ENCODE results near the gene LRIG1.

LRIG1 gene

GRCh38 chr3:66353039-66353438 is 147.8 kb downstream of the LRIG1 start:
- TF ChIP-seq, protein P1, sequence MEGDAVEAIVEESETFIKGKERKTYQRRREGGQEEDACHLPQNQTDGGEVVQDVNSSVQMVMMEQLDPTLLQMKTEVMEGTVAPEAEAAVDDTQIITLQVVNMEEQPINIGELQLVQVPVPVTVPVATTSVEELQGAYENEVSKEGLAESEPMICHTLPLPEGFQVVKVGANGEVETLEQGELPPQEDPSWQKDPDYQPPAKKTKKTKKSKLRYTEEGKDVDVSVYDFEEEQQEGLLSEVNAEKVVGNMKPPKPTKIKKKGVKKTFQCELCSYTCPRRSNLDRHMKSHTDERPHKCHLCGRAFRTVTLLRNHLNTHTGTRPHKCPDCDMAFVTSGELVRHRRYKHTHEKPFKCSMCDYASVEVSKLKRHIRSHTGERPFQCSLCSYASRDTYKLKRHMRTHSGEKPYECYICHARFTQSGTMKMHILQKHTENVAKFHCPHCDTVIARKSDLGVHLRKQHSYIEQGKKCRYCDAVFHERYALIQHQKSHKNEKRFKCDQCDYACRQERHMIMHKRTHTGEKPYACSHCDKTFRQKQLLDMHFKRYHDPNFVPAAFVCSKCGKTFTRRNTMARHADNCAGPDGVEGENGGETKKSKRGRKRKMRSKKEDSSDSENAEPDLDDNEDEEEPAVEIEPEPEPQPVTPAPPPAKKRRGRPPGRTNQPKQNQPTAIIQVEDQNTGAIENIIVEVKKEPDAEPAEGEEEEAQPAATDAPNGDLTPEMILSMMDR (IDR thresholded peaks at IDR 0.05; ENCODE audit: control insufficient read depth, extremely low read depth, insufficient read depth), result no peak
- DNase-seq (ENCODE audit: low read depth), result no peak
- H3K4me3 ChIP-seq (ENCODE audit: low read depth, low read length), result no peak overlapping the region

DNA sequence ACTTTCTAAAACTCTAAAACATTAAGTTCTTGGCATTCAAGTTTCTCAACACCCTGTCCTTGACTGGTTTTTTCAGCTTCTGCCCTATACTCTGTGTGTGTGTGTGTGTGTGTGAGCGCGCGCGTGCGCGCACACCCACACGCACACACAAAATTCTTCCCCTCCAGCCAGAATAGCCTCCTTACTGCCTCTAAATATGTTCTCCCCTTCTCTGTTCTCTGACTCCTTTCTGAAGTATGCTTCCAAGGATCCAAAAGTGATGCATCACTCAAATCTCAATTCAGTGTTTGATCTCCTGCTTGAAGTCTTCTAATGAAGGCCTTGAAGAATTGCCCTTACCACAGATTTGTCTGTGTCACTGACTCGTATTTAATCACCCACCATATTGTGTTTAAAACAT is 150.2 kb downstream of the LRIG1 start:
- TF ChIP-seq, protein P1 (IDR thresholded peaks at IDR 0.05; ENCODE audit: control insufficient read depth, extremely low read depth, insufficient read depth), result no peak
- H3K4me3 ChIP-seq (ENCODE audit: low read depth, low read length), result no peak overlapping the region
- no peak for DNase-seq (ENCODE audit: low read depth)

GRCh38 chr3:66348704-66349103 is 152.1 kb downstream of the LRIG1 start:
- TF ChIP-seq, protein P1 (IDR thresholded peaks at IDR 0.05; ENCODE audit: control insufficient read depth, extremely low read depth, insufficient read depth), result no peak
- no peak for DNase-seq (ENCODE audit: low read depth)

GRCh38 chr3:66344848-66345578 is 155.8 kb downstream of the LRIG1 start:
- TF ChIP-seq, protein P1 (IDR thresholded peaks at IDR 0.05; ENCODE audit: control insufficient read depth, extremely low read depth, insufficient read depth), result no peak
- H3K4me3 ChIP-seq (ENCODE audit: low read depth, low read length), result no peak overlapping the region
- DNase-seq (ENCODE audit: low read depth), result no peak

More at GRCh38 chr3:66348704-66349103, 152.1 kb downstream of the LRIG1 start:
- H3K4me3 ChIP-seq (ENCODE audit: low read depth, low read length), result no peak overlapping the region

- TF ChIP-seq, protein P1 (IDR thresholded peaks at IDR 0.05; ENCODE audit: control insufficient read depth, extremely low read depth, insufficient read depth), result no peak
- H3K4me3 ChIP-seq (ENCODE audit: low read depth, low read length), result no peak overlapping the region
- no peak for DNase-seq (ENCODE audit: low read depth)
These were observed 156.4 kb downstream of the LRIG1 start for GRCh38 chr3:66344391-66344811.

DNA sequence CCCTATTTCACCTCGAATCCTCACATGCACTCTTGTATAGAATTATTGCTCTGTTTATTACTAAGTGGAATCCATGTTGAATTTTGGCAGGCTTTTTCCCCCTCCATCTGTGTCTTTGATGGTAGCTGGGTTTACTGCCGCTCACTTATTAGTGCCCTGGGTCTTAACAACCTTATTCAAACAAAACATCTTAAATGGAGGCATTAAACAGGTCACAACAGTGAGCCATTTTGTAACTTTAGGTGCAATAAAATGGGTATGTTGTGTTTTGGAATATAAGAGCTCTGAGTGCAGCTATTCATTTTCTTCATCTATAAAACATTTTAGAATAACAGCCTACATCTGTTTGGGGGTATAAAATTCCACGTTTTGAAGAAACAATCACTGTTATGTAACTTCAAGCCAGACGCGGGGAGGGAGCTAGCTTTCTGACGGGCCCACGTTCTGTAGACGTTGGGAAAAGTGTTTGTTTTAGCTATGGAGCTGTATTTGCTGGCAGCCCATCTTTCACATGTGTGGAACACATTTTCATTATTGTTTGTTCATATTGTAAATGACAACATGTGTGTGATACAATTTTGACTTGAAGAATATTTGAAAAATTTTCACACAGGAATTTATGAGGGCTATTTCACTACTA is 158.0 kb downstream of the LRIG1 start:
- no peak for DNase-seq (ENCODE audit: low read depth)
- no peak overlapping the region for H3K4me3 ChIP-seq (ENCODE audit: low read depth, low read length)
- TF ChIP-seq, protein P1 (IDR thresholded peaks at IDR 0.05; ENCODE audit: control insufficient read depth, extremely low read depth, insufficient read depth), result no peak
